Measurements from ENCODE around the gene PKD1.
"Not testable (repeated sequence)": the region's sequence is repeated elsewhere in the genome, so short reads cannot be mapped to it uniquely, and the experiment has no call there.

Gene PKD1

GRCh38 chr16:2129890-2130447, 5.7 kb downstream of the PKD1 start:
- H3K27ac ChIP-seq (ENCODE audit: insufficient read depth in 1 of 2, low read depth in 1 of 2, low read length in 2 of 2, poor library complexity in 1 of 2, severe bottlenecking in 2 of 2); DNase-seq; POLR2A ChIA-PET; H3K27me3 ChIP-seq (replicated peaks in 2 of 5; ENCODE audit: control insufficient read depth in 4 of 5, insufficient read depth in 5 of 5, low read length in 4 of 5); H3K4me3 ChIP-seq (ENCODE audit: control insufficient read depth in 1 of 7, extremely low read depth in 1 of 7, insufficient read depth in 4 of 7, low read depth in 2 of 7, low read length in 6 of 7); CTCF ChIA-PET; H3K9me3 ChIP-seq (ENCODE audit: control extremely low read depth in 1 of 5, control insufficient read depth in 4 of 5, insufficient read depth in 2 of 5, low read depth in 1 of 5, low read length in 4 of 5); H3K36me3 ChIP-seq (ENCODE audit: control insufficient read depth in 4 of 4, insufficient read depth in 4 of 4, low read length in 3 of 4): not testable (repeated sequence)
- 94% methylated on average over 12 of the region's 22 CpGs for WGBS (ENCODE audit: insufficient coverage)
- peaks cover 0 to 33% (median 26%) of the 10 kb centered on the region in 4 experiments for H3K4me1 ChIP-seq (ENCODE audit: control extremely low read depth in 1 of 4, control insufficient read depth in 4 of 4, insufficient read depth in 4 of 4, low read length in 3 of 4)

GRCh38 chr16:2129251-2129650, 6.4 kb downstream of the PKD1 start:
- H3K4me1 ChIP-seq (ENCODE audit: control extremely low read depth in 1 of 4, control insufficient read depth in 4 of 4, insufficient read depth in 4 of 4, low read length in 3 of 4): peaks cover 0 to 41% (median 33%) of the 10 kb centered on the region in 4 experiments
- H3K36me3 ChIP-seq (ENCODE audit: control insufficient read depth in 4 of 4, insufficient read depth in 4 of 4, low read length in 3 of 4); H3K9me3 ChIP-seq (ENCODE audit: control extremely low read depth in 1 of 5, control insufficient read depth in 4 of 5, insufficient read depth in 2 of 5, low read depth in 1 of 5, low read length in 4 of 5); POLR2A ChIA-PET; H3K4me3 ChIP-seq (ENCODE audit: control insufficient read depth in 1 of 7, extremely low read depth in 1 of 7, insufficient read depth in 4 of 7, low read depth in 2 of 7, low read length in 6 of 7); DNase-seq; H3K27me3 ChIP-seq (replicated peaks in 2 of 5; ENCODE audit: control insufficient read depth in 4 of 5, insufficient read depth in 5 of 5, low read length in 4 of 5); CTCF ChIA-PET; H3K27ac ChIP-seq (ENCODE audit: insufficient read depth in 1 of 2, low read depth in 1 of 2, low read length in 2 of 2, poor library complexity in 1 of 2, severe bottlenecking in 2 of 2): not testable (repeated sequence)
- WGBS (ENCODE audit: insufficient coverage): no CpG with 5 or more reads among the region's 11 CpGs

- peaks cover 0 to 50% (median 38%) of the 10 kb centered on the region in 4 experiments for H3K4me1 ChIP-seq (ENCODE audit: control extremely low read depth in 1 of 4, control insufficient read depth in 4 of 4, insufficient read depth in 4 of 4, low read length in 3 of 4)
- H3K9me3 ChIP-seq (ENCODE audit: control extremely low read depth in 1 of 5, control insufficient read depth in 4 of 5, insufficient read depth in 2 of 5, low read depth in 1 of 5, low read length in 4 of 5); H3K27ac ChIP-seq (ENCODE audit: insufficient read depth in 1 of 2, low read depth in 1 of 2, low read length in 2 of 2, poor library complexity in 1 of 2, severe bottlenecking in 2 of 2); DNase-seq; CTCF ChIA-PET; H3K27me3 ChIP-seq (replicated peaks in 2 of 5; ENCODE audit: control insufficient read depth in 4 of 5, insufficient read depth in 5 of 5, low read length in 4 of 5); H3K4me3 ChIP-seq (ENCODE audit: control insufficient read depth in 1 of 7, extremely low read depth in 1 of 7, insufficient read depth in 4 of 7, low read depth in 2 of 7, low read length in 6 of 7); POLR2A ChIA-PET; H3K36me3 ChIP-seq (ENCODE audit: control insufficient read depth in 4 of 4, insufficient read depth in 4 of 4, low read length in 3 of 4): not testable (repeated sequence)
- no CpG with 5 or more reads among the region's 3 CpGs for WGBS (ENCODE audit: insufficient coverage)
Measured at GRCh38 chr16:2127630-2128280, 7.9 kb downstream of the PKD1 start.

GRCh38 chr16:2126928-2127556, 8.7 kb downstream of the PKD1 start:
- not testable (repeated sequence) for H3K9me3 ChIP-seq (ENCODE audit: control extremely low read depth in 1 of 5, control insufficient read depth in 4 of 5, insufficient read depth in 2 of 5, low read depth in 1 of 5, low read length in 4 of 5); H3K27ac ChIP-seq (ENCODE audit: insufficient read depth in 1 of 2, low read depth in 1 of 2, low read length in 2 of 2, poor library complexity in 1 of 2, severe bottlenecking in 2 of 2); H3K4me3 ChIP-seq (ENCODE audit: control insufficient read depth in 1 of 7, extremely low read depth in 1 of 7, insufficient read depth in 4 of 7, low read depth in 2 of 7, low read length in 6 of 7); H3K36me3 ChIP-seq (ENCODE audit: control insufficient read depth in 4 of 4, insufficient read depth in 4 of 4, low read length in 3 of 4); H3K27me3 ChIP-seq (replicated peaks in 2 of 5; ENCODE audit: control insufficient read depth in 4 of 5, insufficient read depth in 5 of 5, low read length in 4 of 5)
- ChIA-PET CTCF (interaction anchor here (1.3 kb wide), 1 partner anchor 13 kb away, joined by 4 read pairs; no protein-coding TSS in a partner anchor), POLR2A (interaction anchor here (0.6 kb wide), 1 partner anchor 28 kb away, joined by 4 read pairs; no protein-coding TSS in a partner anchor)
- DNase-seq: peak in 1 of 3 donors; percentile 27
- H3K4me1 ChIP-seq (ENCODE audit: control extremely low read depth in 1 of 4, control insufficient read depth in 4 of 4, insufficient read depth in 4 of 4, low read length in 3 of 4): peaks cover 0 to 50% (median 38%) of the 10 kb centered on the region in 4 experiments
- WGBS (ENCODE audit: insufficient coverage): 92% methylated on average over 21 of the region's 31 CpGs

GRCh38 chr16:2126161-2126743, 9.4 kb downstream of the PKD1 start:
- peaks cover 0 to 50% (median 38%) of the 10 kb centered on the region in 4 experiments for H3K4me1 ChIP-seq (ENCODE audit: control extremely low read depth in 1 of 4, control insufficient read depth in 4 of 4, insufficient read depth in 4 of 4, low read length in 3 of 4)
- not testable (repeated sequence) for H3K27ac ChIP-seq (ENCODE audit: insufficient read depth in 1 of 2, low read depth in 1 of 2, low read length in 2 of 2, poor library complexity in 1 of 2, severe bottlenecking in 2 of 2); H3K27me3 ChIP-seq (replicated peaks in 2 of 5; ENCODE audit: control insufficient read depth in 4 of 5, insufficient read depth in 5 of 5, low read length in 4 of 5); H3K9me3 ChIP-seq (ENCODE audit: control extremely low read depth in 1 of 5, control insufficient read depth in 4 of 5, insufficient read depth in 2 of 5, low read depth in 1 of 5, low read length in 4 of 5); H3K36me3 ChIP-seq (ENCODE audit: control insufficient read depth in 4 of 4, insufficient read depth in 4 of 4, low read length in 3 of 4)
- peak in 1 of 3 donors; percentile 28 for DNase-seq
- 52% methylated on average over 17 of the region's 21 CpGs for WGBS (ENCODE audit: insufficient coverage)
- CTCF ChIA-PET: interaction anchor here (1.3 kb wide), 1 partner anchor 14 kb away, joined by 4 read pairs; no protein-coding TSS in a partner anchor
- POLR2A ChIA-PET: interaction anchor here (0.6 kb wide), 1 partner anchor 29 kb away, joined by 4 read pairs; no protein-coding TSS in a partner anchor
- H3K4me3 ChIP-seq (ENCODE audit: control insufficient read depth in 1 of 7, extremely low read depth in 1 of 7, insufficient read depth in 4 of 7, low read depth in 2 of 7, low read length in 6 of 7): peak overlapping the region in 1 of 7 experiments; percentile 64

- H3K36me3 ChIP-seq (ENCODE audit: control insufficient read depth in 4 of 4, insufficient read depth in 4 of 4, low read length in 3 of 4); H3K27me3 ChIP-seq (replicated peaks in 2 of 5; ENCODE audit: control insufficient read depth in 4 of 5, insufficient read depth in 5 of 5, low read length in 4 of 5); H3K27ac ChIP-seq (ENCODE audit: insufficient read depth in 1 of 2, low read depth in 1 of 2, low read length in 2 of 2, poor library complexity in 1 of 2, severe bottlenecking in 2 of 2); DNase-seq; H3K9me3 ChIP-seq (ENCODE audit: control extremely low read depth in 1 of 5, control insufficient read depth in 4 of 5, insufficient read depth in 2 of 5, low read depth in 1 of 5, low read length in 4 of 5): not testable (repeated sequence)
- Histone ChIP-seq H3K4me3 (ENCODE audit: control insufficient read depth in 1 of 7, extremely low read depth in 1 of 7, insufficient read depth in 4 of 7, low read depth in 2 of 7, low read length in 6 of 7) (peak overlapping the region in 2 of 7 experiments; percentile 51 to 64), H3K4me1 (ENCODE audit: control extremely low read depth in 1 of 4, control insufficient read depth in 4 of 4, insufficient read depth in 4 of 4, low read length in 3 of 4) (peaks cover 0 to 50% (median 38%) of the 10 kb centered on the region in 4 experiments)
- WGBS (ENCODE audit: insufficient coverage): 30% methylated on average over 5 of the region's 11 CpGs
- ChIA-PET POLR2A (interaction anchor here (1.0 kb wide), 1 partner anchor 19 kb away, joined by 3 read pairs; no protein-coding TSS in a partner anchor), CTCF (interaction anchor here (1.3 kb wide), 1 partner anchor 15 kb away, joined by 4 read pairs; no protein-coding TSS in a partner anchor)
Measured at GRCh38 chr16:2125609-2126008, 10.1 kb downstream of the PKD1 start.

All from common myeloid progenitor, CD34-positive (primary cell).